ENCODE results near the gene PUM1.
A peak's percentile ranks its signal among the peaks of the same experiment; 100 is the strongest.

The PUM1 gene

DNA sequence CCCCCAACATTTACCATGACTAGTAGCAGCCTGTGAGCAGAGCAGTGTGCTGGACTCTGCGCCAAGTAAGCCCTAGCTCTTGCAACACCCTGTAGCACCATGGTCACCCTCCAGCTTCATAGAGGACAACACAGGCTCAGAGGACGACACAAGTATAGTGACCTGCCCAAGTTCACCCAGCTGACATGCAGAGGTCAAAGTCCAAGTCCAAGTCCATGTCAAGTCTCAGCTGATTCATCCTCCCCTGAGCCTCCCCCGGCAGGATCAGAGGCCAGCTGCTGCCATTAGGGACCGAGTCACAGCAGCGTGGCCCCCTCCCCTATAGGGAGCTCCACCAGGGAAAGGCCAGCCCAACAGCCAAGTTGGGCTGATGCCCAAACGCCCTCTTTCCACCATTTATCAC lies 172.8 kb downstream of the PUM1 start:
- no peak for DNase-seq (ENCODE audit: low spot score)

DNA sequence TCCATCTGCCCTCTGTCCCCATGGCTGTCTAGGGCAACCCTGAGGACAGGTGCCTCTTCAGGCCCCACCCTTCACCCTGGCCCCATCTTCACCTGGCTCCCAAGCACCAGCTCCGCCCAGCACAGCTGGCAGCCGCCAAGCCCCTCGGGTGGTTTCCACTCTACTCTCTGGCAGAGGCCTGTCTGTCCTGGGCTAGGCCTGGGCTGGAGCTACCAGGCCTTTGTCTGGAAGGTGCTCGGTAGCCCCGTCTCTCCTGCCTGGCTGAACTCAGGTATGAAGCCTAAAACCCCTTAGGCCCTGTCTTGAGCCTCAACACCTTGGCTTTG lies 174.3 kb downstream of the PUM1 start:
- DNase-seq (ENCODE audit: low spot score), result no peak

DNA sequence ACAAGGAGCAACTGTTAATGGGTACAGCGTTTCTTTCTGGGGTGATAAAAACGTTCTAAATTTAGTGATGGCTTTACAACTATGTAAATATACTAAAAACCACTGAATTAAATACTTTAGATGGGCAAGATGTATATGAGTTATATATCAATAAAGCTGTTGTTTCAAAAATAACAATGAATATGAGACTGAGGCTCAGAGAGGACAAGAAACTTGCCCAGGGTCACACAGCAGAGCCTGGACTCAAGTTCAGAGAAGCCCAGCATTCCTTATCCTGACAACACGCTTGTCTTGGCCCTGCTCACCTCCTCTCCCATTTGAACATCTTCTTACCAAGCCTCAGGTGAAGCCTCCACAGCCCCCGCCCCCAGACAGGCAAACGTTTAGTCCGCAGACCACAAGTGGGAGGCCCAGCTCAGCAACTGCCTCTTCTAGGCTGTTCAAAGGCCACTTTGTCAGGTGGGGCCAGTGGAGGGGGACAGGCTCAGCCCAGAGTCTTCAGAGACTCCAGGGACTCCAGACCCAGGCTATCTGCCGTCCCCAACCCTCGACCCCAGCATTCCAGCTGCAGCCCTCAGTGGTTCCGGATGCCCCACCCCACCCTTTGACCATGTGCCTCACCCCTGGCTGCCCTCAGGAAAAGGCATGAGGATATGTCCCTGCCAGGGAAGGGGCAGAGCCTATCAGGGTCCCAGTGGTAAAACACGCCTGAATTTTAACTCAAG lies 174.9 kb downstream of the PUM1 start:
- no peak for DNase-seq (ENCODE audit: low spot score)

DNA sequence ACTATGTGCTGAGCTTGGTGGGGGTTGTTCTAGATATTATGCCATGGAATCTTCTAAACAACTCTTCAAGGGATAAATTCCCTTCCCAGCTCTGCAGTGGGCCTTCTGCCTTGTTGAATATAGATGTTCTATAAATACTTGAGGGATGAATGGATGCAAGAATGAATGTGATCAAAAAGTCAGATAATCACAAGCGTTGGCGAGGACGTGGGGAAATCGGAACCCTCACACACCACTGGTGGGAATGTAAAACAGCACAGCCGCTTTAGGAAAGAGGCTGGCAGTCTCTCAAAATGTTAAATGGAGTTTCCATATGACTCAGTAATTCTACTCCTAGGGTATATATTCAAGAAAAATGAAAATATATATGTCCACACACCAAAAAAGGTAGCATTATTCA lies 176.0 kb downstream of the PUM1 start:
- DNase-seq (ENCODE audit: low spot score), result no peak

DNA sequence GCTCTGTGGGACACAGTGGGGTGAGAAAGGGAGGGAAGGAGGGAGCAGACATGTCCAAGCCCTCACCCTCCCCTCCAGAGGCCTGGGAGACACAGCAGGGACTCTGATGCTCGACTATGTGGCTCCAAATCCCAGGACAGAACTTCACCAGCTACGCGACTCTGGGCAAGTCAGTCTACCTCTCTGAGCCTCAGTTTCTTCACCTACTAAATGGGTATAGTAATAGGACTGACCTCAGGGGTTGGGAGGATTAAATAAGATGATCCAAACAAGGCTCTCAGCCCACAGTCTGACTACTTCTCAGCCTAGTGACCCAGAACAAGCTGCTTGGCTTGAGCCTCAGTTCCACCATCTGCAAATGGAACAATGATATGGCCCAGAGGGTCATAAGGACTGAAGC lies 176.5 kb downstream of the PUM1 start:
- no peak for DNase-seq (ENCODE audit: low spot score)

DNA sequence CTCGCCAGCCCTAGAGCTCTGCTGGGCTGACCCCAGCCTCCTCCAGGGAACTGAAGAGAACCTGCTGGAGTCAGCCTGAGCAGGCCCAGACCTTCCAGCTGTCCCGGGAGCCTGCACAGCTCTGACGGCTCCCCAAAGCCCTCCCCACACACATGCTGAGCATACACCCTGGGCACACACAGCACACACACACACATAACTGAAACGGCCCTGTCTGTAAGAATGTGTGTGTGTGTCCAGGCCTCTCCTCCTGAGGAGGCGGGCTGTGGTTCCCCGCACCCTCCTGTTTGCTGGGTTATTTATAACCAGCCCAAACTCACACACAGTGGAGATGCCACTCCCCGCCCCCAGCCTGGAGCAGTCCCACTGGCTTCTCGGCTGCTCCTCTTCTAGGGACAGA lies 177.1 kb downstream of the PUM1 start:
- no peak for DNase-seq (ENCODE audit: low spot score)

DNA sequence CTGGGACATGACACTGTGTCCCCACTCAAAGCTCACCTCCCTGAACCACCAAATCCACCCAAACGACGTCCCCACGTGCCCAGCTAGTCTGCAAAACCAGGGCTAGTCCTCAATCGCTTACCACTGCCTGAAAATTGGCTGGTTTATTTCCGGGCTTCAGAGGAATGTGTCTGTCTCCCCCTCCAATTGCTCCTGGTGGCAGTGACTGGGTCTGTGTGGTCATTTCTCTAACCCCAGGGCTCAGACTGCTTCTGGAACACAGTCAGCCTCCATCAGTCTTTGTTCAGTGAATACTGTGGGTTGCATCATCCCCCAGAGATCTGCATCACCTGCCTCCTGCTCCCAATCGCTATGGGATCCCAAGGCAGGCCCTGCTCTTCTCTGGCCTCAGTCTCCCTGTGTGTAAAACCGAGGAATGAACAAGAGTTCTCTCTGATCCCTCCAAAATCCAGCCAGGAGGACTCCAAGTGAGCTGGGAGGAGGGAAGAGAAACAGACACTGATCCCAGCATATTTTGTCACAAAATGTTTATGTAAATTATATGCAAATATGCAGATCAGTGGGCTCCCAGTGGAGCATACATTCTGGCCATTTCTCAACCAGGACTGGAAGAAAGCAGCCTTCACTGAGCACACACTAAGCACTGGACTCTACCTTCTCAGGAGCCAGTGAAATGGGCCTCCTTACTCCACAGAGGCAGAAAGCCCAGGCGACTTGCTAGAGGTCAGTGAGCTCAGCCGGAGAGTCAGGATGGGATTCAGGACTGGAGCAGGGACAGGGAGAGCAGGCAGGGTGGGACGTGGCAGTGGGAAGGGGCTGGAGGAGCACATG lies 177.8 kb downstream of the PUM1 start:
- DNase-seq (ENCODE audit: low spot score), result no peak

DNA sequence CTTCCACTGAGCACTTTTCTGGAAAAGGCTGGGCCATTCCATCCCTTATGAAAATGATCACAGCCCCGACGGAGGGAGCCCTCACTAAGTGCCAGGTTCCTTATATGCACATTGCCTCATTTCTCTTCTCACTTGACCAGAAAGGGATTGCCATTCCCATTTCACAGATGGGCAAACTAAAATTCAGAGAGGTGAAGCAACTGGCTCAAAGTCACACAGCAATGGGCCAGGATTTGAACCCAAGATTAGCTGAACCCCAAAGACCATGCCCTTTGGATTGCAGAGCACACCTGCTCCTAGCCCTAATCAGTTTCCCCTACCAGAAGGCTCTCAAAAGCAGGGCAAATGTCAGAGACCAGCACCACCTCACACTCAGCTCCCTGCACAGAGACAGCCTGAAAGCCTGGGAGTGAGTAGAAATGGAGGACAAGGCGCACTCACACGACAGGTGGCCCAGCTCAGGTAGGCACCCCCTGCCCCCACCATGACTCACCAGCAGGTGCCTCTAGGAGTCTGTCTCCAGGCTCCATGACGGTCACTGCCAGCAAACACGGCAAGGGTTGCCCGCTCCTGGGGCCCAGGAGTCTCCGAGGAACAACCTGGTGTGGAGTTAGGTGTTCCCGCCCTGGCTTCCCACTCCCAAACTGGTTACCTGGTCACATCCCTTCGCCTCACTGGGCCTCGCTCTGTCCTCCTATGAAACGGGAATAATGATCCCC lies 178.6 kb downstream of the PUM1 start:
- DNase-seq (ENCODE audit: low spot score), result no peak

DNA sequence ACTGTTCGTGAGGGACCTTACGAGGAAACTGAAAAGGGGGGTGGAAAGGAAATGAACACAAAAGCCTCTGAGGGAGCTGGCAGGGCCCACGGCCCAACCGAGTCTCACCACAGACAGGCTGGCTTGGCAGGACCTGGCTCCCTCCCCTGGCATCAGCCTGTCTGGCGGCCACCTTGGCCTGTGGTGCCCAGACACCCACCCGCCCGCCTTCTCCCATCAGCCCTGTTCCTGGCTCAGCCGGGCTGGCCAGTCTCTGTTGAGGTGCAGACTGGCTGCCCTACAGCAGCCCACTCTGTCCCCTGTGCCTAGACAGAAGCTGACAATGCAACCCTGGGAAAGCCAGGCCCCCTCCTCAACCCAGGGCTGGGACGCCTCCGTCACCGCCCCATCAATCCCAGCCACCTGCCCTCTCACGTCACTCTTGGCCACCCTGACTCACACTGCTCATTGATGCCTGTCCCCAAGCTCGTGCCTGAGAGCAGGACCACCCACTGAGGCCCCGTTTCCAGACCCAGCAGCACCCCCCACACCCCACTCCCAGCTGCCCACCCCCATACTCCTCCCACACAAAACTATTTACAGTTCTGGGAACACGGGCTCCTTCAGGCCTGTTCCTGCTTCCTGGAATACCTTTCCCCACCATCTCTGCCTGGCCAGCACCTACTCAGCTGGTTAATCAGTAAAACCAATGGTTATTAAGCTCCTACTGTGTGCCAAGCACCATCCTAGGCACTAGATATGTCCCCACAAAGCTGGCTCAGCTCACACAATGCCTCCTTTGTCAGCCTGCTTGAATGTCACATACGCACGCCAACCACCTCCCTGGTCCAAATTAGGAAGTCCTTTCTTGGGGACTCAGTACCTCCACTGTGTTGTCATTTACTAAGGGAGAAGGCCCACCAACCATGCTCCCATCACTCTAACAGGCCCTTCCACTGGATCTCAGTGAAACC lies 179.7 kb downstream of the PUM1 start:
- no peak for DNase-seq (ENCODE audit: low spot score)

DNA sequence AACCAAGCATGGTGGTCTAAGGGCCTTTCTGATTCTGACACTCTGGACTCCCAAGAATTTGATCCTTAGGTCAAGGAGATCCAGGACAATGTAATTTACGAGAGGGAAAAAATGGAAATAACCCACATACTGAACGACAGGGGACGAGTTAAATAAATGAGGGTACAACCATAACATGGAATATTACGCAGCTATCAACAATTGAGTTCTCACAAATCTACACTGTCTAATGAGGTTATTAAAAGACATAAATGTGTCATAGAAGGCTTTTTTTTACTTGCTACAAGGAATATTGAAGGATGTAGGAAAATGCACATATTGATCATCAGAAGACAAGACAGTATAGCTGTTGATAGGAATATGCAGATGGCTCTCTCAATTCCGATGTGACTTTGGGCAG lies 180.8 kb downstream of the PUM1 start:
- no peak for DNase-seq (ENCODE audit: low spot score)

DNA sequence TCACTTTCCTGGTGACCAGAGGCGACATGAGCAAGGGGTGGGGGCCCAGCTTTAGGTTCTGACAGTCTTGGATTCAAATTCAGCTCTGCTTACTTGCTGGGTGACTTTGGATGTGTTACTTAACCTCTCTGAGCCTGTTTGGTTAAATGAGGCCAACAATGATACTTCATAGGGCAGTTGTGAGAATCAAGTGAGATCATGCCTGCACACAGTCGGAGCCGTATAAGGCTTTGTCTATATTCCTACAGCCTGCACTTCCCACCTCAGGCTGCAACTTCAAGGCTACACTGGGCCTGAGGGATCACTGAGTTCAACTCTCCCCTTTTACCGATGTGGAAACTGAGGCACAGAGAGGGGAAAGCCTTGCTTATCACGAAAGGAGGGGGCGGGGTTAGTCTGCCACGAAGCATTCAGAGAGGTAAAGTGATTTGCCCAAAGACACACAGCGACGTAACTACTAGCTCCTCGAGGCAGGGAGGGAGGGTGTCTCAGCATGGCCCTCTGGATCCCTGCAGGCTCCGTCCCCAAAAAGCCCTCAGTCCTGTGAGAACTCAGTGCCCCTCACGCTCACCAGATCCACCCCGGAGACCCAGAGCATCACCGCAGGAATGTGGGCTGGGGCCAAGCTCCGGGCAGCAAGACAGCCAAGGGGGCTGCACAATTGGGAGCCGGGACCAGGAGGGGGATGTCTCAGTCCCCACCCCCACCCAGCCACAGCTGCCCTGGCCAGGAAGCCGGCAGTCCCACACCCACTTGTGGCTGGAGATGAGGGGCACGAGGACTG lies 181.9 kb downstream of the PUM1 start:
- no peak for DNase-seq (ENCODE audit: low spot score)

DNA sequence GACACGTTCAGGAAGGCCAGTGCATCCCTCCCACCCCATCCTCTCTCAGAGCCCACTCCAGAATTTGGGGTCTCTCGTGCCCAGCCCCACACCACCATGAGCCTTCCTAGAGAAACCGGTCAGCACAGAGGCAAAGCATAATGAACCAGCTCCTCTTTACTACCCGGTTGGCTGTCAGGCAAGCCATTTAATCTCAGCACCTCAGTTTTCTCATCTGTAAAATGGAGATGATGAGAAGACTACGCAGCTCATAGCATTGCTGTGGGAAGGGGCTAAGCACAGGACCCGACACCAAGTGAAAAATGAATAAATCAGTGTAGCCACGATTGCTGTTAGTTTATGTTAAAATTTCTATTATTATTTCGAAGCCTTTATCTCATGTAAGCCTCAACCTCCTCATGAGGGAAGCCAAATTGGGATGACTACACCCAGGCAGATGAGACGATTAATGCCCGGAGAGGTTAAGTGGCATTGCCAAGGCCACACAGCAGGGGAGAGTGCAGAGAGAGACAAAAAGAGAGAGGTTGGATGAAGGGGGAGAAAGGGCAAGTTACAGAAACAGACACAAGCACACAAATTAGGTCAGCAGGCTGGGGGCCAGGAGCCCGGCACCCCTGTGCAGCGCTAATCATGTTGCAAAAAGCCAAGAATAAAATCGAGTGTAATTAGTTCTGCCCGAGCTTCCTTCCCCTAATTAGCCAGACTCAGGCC lies 182.7 kb downstream of the PUM1 start:
- DNase-seq (ENCODE audit: low spot score), result peak; percentile 60
